Astrocyte (in vitro differentiated cells and primary cell): ENCODE results near the gene RPL18.

ENCODE experiments used
- EZH2 ChIP-seq: IDR thresholded peaks from 2 replicates; pipeline ENCODE4 v1.6.1; 2012; ENCODE audit warnings: mild to moderate bottlenecking, low read length, inconsistent platforms; ENCODE audit not compliant: insufficient read depth
- TF ChIP-seq, protein P1 (sequence below): IDR thresholded peaks from 2 replicates; pipeline ENCODE4 v1.5.1; 2011; ENCODE audit warnings: low read depth, mild to moderate bottlenecking, inconsistent platforms, low read length, moderate library complexity; ENCODE audit not compliant: insufficient read depth

DNA sequence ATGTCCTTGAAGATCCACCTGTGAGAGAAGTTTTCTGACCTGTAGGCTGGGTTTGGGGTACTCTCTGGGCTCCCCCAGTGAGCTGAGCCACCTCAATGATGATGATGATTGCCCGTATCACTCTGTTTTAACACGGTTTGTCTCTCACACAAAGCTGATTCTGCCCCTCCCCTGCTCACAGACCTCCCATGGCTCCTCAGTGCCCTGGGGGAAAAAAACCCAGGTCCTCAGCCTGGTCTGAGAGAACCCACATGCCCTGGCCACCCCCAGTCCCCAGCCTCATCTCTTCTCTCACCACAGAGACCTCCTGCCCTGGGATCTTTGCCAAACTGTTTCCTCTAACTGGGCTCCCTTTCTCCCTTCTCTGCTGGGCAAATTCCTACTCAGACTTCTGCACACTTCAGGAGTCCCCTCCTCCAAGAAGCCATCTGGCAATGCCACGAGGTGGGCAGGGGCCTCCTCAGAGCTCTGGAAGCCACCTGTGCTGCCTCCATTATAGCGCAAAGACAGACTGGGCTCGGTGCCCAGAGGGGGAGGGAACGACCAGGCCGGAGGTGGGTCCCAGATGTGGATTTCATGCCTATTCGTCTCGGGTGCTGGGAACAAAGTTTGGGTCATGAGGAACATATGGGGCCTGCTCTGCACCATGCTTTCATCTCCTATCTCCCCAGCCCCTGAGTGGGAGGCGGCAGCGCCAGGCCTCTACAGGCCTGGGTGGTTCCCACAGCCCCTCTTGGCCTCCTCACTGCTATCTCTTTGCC is 35.5 kb upstream of the RPL18 start:
- TF ChIP-seq, protein P1, sequence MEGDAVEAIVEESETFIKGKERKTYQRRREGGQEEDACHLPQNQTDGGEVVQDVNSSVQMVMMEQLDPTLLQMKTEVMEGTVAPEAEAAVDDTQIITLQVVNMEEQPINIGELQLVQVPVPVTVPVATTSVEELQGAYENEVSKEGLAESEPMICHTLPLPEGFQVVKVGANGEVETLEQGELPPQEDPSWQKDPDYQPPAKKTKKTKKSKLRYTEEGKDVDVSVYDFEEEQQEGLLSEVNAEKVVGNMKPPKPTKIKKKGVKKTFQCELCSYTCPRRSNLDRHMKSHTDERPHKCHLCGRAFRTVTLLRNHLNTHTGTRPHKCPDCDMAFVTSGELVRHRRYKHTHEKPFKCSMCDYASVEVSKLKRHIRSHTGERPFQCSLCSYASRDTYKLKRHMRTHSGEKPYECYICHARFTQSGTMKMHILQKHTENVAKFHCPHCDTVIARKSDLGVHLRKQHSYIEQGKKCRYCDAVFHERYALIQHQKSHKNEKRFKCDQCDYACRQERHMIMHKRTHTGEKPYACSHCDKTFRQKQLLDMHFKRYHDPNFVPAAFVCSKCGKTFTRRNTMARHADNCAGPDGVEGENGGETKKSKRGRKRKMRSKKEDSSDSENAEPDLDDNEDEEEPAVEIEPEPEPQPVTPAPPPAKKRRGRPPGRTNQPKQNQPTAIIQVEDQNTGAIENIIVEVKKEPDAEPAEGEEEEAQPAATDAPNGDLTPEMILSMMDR = no peak
- no peak for TF ChIP-seq EZH2
